GM18907 (cell line): ENCODE results near the gene KNOP1.
"Not testable (repeated sequence)": the region's sequence is repeated elsewhere in the genome, so short reads cannot be mapped to it uniquely, and the experiment has no call there.

ENCODE experiments used
- ATAC-seq: cut with Tn5 transposase; IDR thresholded peaks from one replicate; pipeline ENCODE4 v1.9.1; 2021; ENCODE audit warnings: mild to moderate bottlenecking, moderate library complexity; ENCODE audit not compliant: unreplicated experiment

KNOP1 gene

DNA sequence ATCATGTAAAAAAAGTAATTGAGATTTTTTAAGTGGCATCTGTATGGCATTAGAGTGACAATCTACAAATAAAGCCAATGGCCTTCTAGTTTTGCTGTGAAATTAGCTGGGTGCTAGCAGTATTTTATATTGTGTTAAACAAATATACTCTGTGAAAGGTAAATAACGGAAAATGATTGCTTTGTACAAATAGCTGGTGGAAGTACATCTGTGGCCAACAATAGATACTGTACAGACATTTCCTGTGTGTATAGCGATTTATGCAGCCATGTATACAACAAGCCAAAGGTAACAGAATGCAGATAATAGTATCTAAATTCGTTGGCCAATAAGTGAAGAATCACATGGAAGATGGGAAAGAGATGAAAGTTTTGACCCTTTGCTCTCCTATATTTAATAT is 26.6 kb upstream of the KNOP1 start:
- no peak for ATAC-seq

GRCh38 chr16:19743816-19744159 is 25.8 kb upstream of the KNOP1 start:
- no peak for ATAC-seq

- ATAC-seq: no peak
These were observed 23.3 kb upstream of the KNOP1 start for GRCh38 chr16:19741354-19741753.

DNA sequence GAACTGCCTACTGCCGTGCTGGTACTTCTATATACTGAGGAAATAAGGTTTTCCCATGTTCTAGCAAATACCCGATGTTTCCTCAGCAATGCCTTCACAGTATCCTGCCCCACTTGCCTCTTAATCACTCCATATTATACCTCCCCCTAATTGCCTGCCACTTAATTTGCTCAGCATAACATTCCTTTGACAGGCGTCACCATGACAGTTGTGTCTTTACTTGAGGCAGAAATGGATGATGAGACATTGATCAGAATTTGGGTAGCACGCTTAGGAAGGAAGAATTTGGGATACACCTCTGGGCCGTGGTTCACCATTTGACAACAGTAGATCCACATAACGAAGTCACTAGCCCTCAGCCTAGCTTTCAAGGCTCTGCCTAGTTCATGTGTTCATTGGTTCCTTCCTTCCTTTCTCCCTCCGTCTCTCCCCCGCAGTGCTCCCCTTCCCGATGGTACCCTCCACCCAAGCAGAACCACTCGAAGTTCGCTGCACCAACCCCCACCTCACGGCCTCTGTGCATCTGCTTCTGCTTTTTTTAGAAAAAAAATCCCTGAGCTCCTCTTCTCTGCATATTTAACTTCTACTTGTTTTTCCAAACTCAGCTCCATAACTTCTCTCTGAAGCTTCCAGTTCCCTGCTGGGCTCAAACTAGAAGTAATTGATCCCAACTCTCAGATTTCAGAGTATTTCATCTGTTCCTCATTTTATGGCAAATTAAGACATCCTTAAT is 19.4 kb upstream of the KNOP1 start:
- no peak for ATAC-seq

DNA sequence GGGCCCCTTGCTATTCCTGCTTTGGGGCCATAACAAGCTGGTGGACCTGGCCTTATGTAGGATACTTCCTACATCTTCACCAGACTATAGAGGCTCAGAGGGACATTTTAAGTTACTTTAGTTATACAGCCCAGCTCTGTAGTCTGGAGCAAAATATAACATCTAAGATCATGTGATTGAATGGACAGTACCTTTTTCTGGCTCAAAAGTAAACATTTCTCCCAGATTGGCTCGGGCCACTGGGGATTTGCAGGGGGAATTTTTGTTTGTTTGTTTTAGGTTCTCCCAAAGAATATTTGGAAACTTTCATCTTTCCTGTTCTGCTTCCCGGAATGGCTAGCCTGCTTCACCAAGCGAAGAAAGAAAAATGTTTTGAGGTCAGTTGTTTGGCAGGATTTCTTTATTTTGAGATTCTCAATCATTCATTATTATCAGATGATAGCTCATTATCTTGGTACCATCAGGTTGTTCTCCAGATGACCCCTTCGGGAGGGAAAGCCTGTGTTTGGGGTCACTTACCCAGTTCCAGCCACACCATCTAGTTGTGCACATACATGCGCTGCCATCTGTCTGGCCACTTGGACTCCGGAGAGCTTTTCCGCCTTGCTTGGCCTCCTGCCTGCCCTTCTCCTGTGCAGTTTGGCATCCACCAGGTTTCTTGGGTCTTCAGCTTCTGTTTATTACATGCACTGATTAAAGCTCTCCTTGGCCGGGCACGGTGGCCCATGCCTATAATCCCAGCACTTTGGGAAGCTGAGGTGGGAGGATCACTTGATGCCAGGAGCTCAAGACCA is 17.2 kb upstream of the KNOP1 start:
- ATAC-seq: no peak

DNA sequence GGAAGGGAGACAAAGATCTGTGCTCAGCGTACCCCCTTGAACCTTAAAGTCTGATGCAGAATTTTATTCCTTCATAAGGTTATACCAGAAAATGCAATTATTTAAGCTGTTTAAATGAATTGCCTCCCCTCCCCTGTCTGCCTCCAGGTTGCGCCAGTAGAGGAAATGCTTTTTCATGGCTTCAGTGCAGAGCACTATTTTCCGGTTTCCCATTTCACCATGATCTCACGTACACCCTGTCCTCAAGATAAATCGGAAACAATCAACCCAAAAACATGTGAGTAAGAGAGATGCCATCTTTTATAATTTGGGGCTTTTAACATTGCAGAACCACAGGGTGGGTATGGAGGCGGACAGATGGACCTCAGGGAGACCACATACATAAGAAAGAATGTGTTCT is 15.5 kb upstream of the KNOP1 start:
- ATAC-seq: no peak

DNA sequence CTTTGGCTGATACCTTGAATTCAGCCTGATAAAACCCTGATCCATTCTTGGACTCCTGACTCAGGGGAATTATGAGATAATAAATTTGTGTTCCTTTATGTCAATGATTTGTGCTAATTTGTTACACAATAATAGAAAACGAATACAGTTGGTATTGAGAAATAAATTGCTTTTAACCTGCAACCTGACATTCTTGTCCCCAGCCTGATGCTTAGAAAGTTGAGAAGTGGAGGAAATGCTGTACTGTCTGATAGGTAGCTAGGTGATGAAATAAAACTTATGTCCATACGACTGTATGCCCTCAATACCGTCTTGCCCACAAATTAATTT is 10.6 kb upstream of the KNOP1 start:
- ATAC-seq: no peak

- no peak for ATAC-seq
These were observed 5.0 kb upstream of the KNOP1 start for GRCh38 chr16:19722981-19723380.

GRCh38 chr16:19722269-19722952 is 4.4 kb upstream of the KNOP1 start:
- no peak for ATAC-seq

DNA sequence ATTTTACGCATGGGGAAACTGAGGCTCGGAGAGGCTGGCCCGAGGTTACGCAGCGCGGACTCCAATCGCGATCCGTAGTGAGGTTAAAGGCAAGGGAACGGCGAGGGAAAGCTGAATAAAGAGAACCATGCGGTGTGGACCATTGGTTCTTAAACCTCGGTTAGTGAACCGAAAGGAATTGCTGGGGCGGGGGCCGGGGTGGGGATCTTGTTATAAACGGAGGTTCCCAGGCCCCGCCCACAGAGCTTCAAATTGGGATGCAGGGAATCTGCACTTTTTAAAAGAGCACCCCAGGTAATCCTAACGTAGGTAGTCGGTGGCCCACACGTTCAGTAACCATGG is 568 bp upstream of the KNOP1 start:
- ATAC-seq: no peak

DNA sequence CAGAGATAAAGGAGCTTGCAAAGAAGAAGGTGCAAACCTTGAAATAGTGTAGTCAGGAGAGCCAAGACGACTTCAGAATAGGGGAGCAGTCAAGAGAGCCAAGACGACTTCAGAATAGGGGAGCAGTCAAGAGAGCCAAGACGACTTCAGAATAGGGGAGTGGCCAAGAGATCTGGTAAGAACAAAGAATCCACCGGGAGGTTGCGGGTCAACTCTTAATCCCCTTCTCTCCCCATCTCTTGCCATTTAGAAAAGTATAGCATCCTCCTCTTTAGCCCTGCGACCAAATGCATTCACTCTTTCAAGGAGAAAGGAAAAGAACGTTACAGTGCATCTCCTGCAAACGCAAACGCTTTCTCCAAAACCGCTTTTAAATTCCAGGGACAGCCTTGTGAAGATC is 713 bp downstream of the KNOP1 start:
- ATAC-seq: no peak

GRCh38 chr16:19716728-19717127 is 1.3 kb downstream of the KNOP1 start:
- ATAC-seq: not testable (repeated sequence)

- ATAC-seq: no peak
These were observed 1.8 kb downstream of the KNOP1 start for GRCh38 chr16:19716183-19716582.

DNA sequence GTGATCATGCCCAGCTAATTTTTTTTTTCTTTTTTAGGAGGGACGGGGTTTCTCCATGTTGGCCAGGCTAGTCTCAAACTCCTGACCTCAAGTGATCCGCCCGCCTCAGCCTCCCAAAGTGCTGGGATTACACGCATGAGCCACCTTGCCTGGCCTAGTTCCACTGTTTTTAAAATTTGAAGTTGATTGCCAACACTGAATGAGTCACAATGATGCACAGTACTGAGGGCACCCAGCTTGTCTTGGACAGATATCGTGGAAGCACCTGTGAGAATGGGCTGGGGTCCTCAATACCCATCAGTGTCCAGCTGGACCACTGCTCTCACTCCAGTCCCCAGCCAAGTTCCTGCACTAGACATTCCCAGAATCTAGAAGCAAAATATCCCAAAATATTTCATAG is 2.5 kb downstream of the KNOP1 start:
- ATAC-seq: no peak

DNA sequence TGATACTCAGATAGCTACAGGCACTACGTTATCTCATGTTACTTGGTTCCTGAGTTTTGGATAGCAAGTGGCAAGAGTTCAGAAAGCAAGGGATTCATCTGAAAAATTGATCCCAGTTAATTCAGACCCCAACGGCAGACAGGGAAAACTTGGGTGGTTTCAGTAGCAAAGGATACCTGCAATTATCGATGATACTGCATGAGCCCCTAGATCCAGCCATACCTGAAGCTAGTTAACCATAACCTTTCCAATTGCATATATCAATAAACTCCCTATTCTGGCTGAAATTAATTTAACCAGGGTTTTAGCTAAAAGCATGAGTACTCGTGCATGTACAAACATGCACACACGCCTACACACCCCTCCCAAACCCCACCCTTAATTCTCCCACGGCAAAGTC is 4.3 kb downstream of the KNOP1 start:
- no peak for ATAC-seq

- ATAC-seq: no peak
These were observed 5.5 kb downstream of the KNOP1 start for GRCh38 chr16:19712418-19713058.

- no peak for ATAC-seq
These were observed 6.4 kb downstream of the KNOP1 start for GRCh38 chr16:19711643-19712042.

DNA sequence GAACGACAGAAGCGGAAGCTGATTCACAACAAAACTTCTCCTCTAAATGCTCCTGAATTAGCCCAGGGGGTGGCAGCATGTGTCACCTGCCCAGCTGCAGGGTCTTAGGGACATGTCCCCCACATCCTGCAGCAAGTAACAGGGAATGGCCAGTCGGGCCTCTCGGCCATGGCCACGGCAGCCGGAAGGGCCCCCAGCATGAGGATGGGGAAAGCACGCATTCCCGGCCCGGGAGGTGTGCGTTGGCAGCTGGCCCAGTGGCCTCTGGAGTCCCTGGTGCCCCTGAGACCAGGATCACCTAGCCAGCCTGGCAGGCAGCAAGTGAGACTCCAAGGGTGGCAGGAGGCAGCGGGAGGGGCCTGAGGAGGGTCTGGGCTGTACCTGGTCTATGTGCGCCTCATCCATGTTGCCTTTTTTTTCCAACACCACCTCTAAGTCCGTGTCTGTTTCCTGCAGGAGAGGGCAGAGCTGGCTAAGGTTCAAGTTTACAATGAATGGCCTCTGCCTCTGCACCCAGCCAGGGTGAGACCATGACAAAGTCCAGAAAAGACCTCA is 7.0 kb downstream of the KNOP1 start:
- no peak for ATAC-seq

GRCh38 chr16:19710191-19710908 is 7.7 kb downstream of the KNOP1 start:
- ATAC-seq: no peak

GRCh38 chr16:19709381-19710136 is 8.5 kb downstream of the KNOP1 start:
- no peak for ATAC-seq
